IPS DF 19.7 (cell line): ENCODE data around the gene ST3GAL3.

ENCODE experiments used
- DNase-seq: peaks from one replicate; pipeline ENCODE4 v3.0.0-alpha.2; 2013; ENCODE audit warnings: low read depth, low spot score

ST3GAL3 gene

GRCh38 chr1:43707190-43708001 lies at the start of gene ST3GAL3:
Gene ST3GAL3 (plus strand): TSS chr1:43707536. CDS start chr1:43736263, 28,727 bp downstream.
- DNase-seq: peak; percentile 61

GRCh38 chr1:43659212-43660166 lies 47.8 kb upstream of the ST3GAL3 start:
- peak; percentile 71 for DNase-seq

- DNase-seq: peak; percentile 85
Observed at GRCh38 chr1:43660355-43660754, 47.0 kb upstream of the ST3GAL3 start.

- DNase-seq: no peak
Observed at GRCh38 chr1:43664369-43664768, 43.0 kb upstream of the ST3GAL3 start.

GRCh38 chr1:43666608-43667007 lies 40.7 kb upstream of the ST3GAL3 start:
- DNase-seq: no peak

GRCh38 chr1:43668956-43669355 lies 38.4 kb upstream of the ST3GAL3 start:
- DNase-seq: no peak

GRCh38 chr1:43669878-43670277 lies 37.5 kb upstream of the ST3GAL3 start:
- no peak for DNase-seq

GRCh38 chr1:43671193-43671592 lies 36.1 kb upstream of the ST3GAL3 start:
- DNase-seq: no peak

GRCh38 chr1:43671626-43672330 lies 35.6 kb upstream of the ST3GAL3 start:
- no peak for DNase-seq

GRCh38 chr1:43673261-43673660 lies 34.1 kb upstream of the ST3GAL3 start:
- no peak for DNase-seq

GRCh38 chr1:43678940-43679339 lies 28.4 kb upstream of the ST3GAL3 start:
- no peak for DNase-seq

GRCh38 chr1:43683560-43683959 lies 23.8 kb upstream of the ST3GAL3 start:
- no peak for DNase-seq

GRCh38 chr1:43686801-43687200 lies 20.5 kb upstream of the ST3GAL3 start:
- no peak for DNase-seq

- DNase-seq: no peak
Observed at GRCh38 chr1:43687301-43688108, 19.8 kb upstream of the ST3GAL3 start.

GRCh38 chr1:43688109-43688387 lies 19.3 kb upstream of the ST3GAL3 start:
- DNase-seq: no peak

GRCh38 chr1:43688594-43689000 lies 18.7 kb upstream of the ST3GAL3 start:
- DNase-seq: no peak

- DNase-seq: no peak
Observed at GRCh38 chr1:43689289-43689688, 18.0 kb upstream of the ST3GAL3 start.

GRCh38 chr1:43691871-43692815 lies 15.2 kb upstream of the ST3GAL3 start:
- no peak for DNase-seq

GRCh38 chr1:43693371-43693770 lies 14.0 kb upstream of the ST3GAL3 start:
- no peak for DNase-seq

GRCh38 chr1:43699281-43699680 lies 8.1 kb upstream of the ST3GAL3 start:
- DNase-seq: no peak
